AG04449 (cell line): Measurements from ENCODE around the gene ZNF672.

Source experiments
- CTCF ChIA-PET: fragments of 350-600 bp; formaldehyde crosslinking; extraction: SDS; loops from one replicate; lab custom pipeline; 2021; ENCODE audit warnings: antibody characterized with exemption; lab: Yijun Ruan, JAX
- POLR2A ChIA-PET: fragments of 400-600, 350-600 bp; formaldehyde crosslinking; extraction: SDS; loops from one replicate; lab custom pipeline; 2020; ENCODE audit warnings: antibody characterized with exemption, inconsistent platforms; lab: Yijun Ruan, JAX
- DNase-seq: peaks from one replicate; pipeline ENCODE4 v3.0.0-alpha.2; 2010; ENCODE audit warnings: low read depth, low spot score
- H3K4me3 ChIP-seq: 2 replicates; pipeline ENCODE4 v1.5.1; 2011; ENCODE audit warnings: low read depth, mild to moderate bottlenecking, control low read depth, low read length
- CTCF ChIP-seq: IDR thresholded peaks from one replicate; pipeline ENCODE4 v1.5.1; 2011; ENCODE audit warnings: mild to moderate bottlenecking, moderate library complexity, low read length, control low read depth, inconsistent platforms; ENCODE audit not compliant: insufficient read depth; ENCODE audit errors: missing control alignments

ZNF672 gene

GRCh38 chr1:248823517-248824001 is 14.5 kb upstream of the ZNF672 start:
- H3K4me3 ChIP-seq, result peak overlapping the region; percentile 52
- ChIA-PET CTCF (interaction anchor here (1.5 kb wide), 1 partner anchor 19 kb away, joined by 5 read pairs; no protein-coding TSS in a partner anchor), POLR2A (interaction anchor here (1.4 kb wide), 1 partner anchor 14 kb away, joined by 3 read pairs; the partner anchor contains the start of gene ZNF672)
- TF ChIP-seq CTCF, result no peak
- no peak for DNase-seq

GRCh38 chr1:248824301-248824700 is 13.7 kb upstream of the ZNF672 start:
- peak overlapping the region; percentile 71 for H3K4me3 ChIP-seq
- no peak for DNase-seq
- CTCF ChIA-PET, result interaction anchor here (1.5 kb wide), 1 partner anchor 18 kb away, joined by 5 read pairs; no protein-coding TSS in a partner anchor
- POLR2A ChIA-PET, result interaction anchor here (1.1 to 3.3 kb wide), 3 partner anchors 14 to 34 kb away, joined by 3 to 23 read pairs (median 5); partner anchors contain the start of genes ZNF672 and ZNF692
- no peak for TF ChIP-seq CTCF

GRCh38 chr1:248824701-248825100 is 13.3 kb upstream of the ZNF672 start:
- TF ChIP-seq CTCF, result no peak
- DNase-seq, result no peak
- POLR2A ChIA-PET, result interaction anchor here (0.6 to 3.3 kb wide), 3 partner anchors 13 to 1962 kb away, joined by 4 to 23 read pairs (median 5); partner anchors contain the start of genes ZNF672 and ZNF692
- H3K4me3 ChIP-seq, result peak overlapping the region; percentile 71
- CTCF ChIA-PET, result interaction anchor here (1.5 to 5.4 kb wide), 3 partner anchors 13 to 34 kb away, joined by 5 to 56 read pairs (median 8); partner anchors contain the start of genes ZNF672 and ZNF692

GRCh38 chr1:248825136-248825535 is 12.9 kb upstream of the ZNF672 start:
- POLR2A ChIA-PET, result interaction anchor here (0.6 to 3.3 kb wide), 5 partner anchors 13 to 1962 kb away, joined by 3 to 23 read pairs (median 4); partner anchors contain the start of genes ZNF672 and ZNF692
- DNase-seq, result no peak
- no peak for TF ChIP-seq CTCF
- H3K4me3 ChIP-seq, result peak overlapping the region; percentile 71
- CTCF ChIA-PET, result interaction anchor here (1.3 to 5.4 kb wide), 4 partner anchors 9 to 34 kb away, joined by 4 to 56 read pairs (median 6); partner anchors contain the start of genes ZNF672 and ZNF692

GRCh38 chr1:248825573-248825908 is 12.5 kb upstream of the ZNF672 start:
- no peak for TF ChIP-seq CTCF
- DNase-seq, result no peak
- POLR2A ChIA-PET, result interaction anchor here (0.6 to 3.3 kb wide), 5 partner anchors 12 to 1963 kb away, joined by 3 to 23 read pairs (median 4); partner anchors contain the start of gene ZNF672
- CTCF ChIA-PET, result interaction anchor here (1.3 to 5.4 kb wide), 3 partner anchors 8 to 33 kb away, joined by 4 to 56 read pairs (median 8); partner anchors contain the start of genes ZNF672 and ZNF692
- peak overlapping the region; percentile 71 for H3K4me3 ChIP-seq
